GM23248 (cell line): ENCODE results near the gene CACNA1D.

Source experiments
- EZH2 ChIP-seq: fragments of 200-600 bp; sonication (generic); IDR thresholded peaks from 2 replicates; pipeline ENCODE4 v1.6.1; 2018; ENCODE audit warnings: antibody characterized with exemption, mild to moderate bottlenecking; ENCODE audit not compliant: insufficient read depth, poor library complexity, severe bottlenecking
- EZH2phosphoT487 ChIP-seq: fragments of 200-600 bp; sonication (generic); IDR thresholded peaks from 2 replicates; pipeline ENCODE4 v1.6.1; 2018; ENCODE audit warnings: antibody characterized with exemption, moderate library complexity, mild to moderate bottlenecking, low read depth; ENCODE audit not compliant: insufficient read depth

GRCh38 chr3:53819163-53819868 lies 324.9 kb downstream of the CACNA1D start:
- TF ChIP-seq EZH2phosphoT487, result no peak
- TF ChIP-seq EZH2, result no peak
